Measurements from ENCODE around the gene FBN1. TPM values are rescaled to one million over a fixed set of nuclear protein-coding genes. Genes with fewer than 3 reads are reported as not detected.

FBN1 gene
- total RNA-seq, 1 donor from 2014 or later, result 1,183 TPM

GRCh38 chr15:48573780-48574179 is 71.7 kb downstream of the FBN1 start:
- peaks cover 4% of the 10 kb centered on the region for H3K9me3 Mint-ChIP-seq (ENCODE audit: low read depth)
- peaks cover 53% of the 10 kb centered on the region for H3K4me1 Mint-ChIP-seq (ENCODE audit: low read depth)
- TF ChIP-seq CTCF (IDR thresholded peaks at IDR 0.05), result no peak
- no peaks in the 10 kb centered on the region for H3K27me3 Mint-ChIP-seq (ENCODE audit: low read depth)
- H3K36me3 Mint-ChIP-seq (ENCODE audit: low read depth), result peaks cover 43% of the 10 kb centered on the region
- H3K4me3 Mint-ChIP-seq (ENCODE audit: unreplicated experiment), result no peak overlapping the region
- DNase-seq (ENCODE audit: low spot score), result no peak
- no peak overlapping the region for H3K27ac Mint-ChIP-seq (ENCODE audit: unreplicated experiment)

DNA sequence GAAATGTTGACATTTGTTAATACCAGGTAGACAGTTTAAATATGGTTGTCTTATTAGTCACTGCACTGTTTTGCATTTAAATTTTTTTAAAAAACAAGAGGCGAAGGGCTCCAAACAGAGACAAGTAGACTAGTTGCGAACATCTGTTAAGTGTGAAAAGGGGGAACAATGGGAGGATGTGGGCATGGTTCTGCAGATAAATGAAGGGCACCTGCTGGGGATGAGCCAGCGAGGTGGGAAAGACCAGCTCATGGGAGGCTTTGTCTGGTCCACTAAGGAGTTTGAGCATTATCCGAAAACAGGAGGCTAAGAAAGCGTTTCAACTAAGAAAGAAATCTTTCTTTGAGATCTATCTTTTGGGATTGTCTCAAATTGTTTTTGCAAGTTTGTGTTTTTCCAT is 72.7 kb downstream of the FBN1 start:
- peaks cover 46% of the 10 kb centered on the region for H3K36me3 Mint-ChIP-seq (ENCODE audit: low read depth)
- no peak overlapping the region for H3K4me3 Mint-ChIP-seq (ENCODE audit: unreplicated experiment)
- peak overlapping the region; percentile 46 for H3K27ac Mint-ChIP-seq (ENCODE audit: unreplicated experiment)
- no peak for DNase-seq (ENCODE audit: low spot score)
- TF ChIP-seq CTCF (IDR thresholded peaks at IDR 0.05), result no peak
- H3K4me1 Mint-ChIP-seq (ENCODE audit: low read depth), result peaks cover 56% of the 10 kb centered on the region
- no peaks in the 10 kb centered on the region for H3K27me3 Mint-ChIP-seq (ENCODE audit: low read depth)
- peaks cover 10% of the 10 kb centered on the region for H3K9me3 Mint-ChIP-seq (ENCODE audit: low read depth)

- no peak for TF ChIP-seq CTCF (IDR thresholded peaks at IDR 0.05)
- Mint-ChIP-seq H3K27ac (ENCODE audit: unreplicated experiment) (no peak overlapping the region), H3K4me1 (ENCODE audit: low read depth) (peaks cover 56% of the 10 kb centered on the region), H3K27me3 (ENCODE audit: low read depth) (no peaks in the 10 kb centered on the region), H3K4me3 (ENCODE audit: unreplicated experiment) (no peak overlapping the region), H3K36me3 (ENCODE audit: low read depth) (peaks cover 42% of the 10 kb centered on the region), H3K9me3 (ENCODE audit: low read depth) (peaks cover 16% of the 10 kb centered on the region)
- DNase-seq (ENCODE audit: low spot score), result no peak
Measured at GRCh38 chr15:48571510-48571909, 74.0 kb downstream of the FBN1 start.

DNA sequence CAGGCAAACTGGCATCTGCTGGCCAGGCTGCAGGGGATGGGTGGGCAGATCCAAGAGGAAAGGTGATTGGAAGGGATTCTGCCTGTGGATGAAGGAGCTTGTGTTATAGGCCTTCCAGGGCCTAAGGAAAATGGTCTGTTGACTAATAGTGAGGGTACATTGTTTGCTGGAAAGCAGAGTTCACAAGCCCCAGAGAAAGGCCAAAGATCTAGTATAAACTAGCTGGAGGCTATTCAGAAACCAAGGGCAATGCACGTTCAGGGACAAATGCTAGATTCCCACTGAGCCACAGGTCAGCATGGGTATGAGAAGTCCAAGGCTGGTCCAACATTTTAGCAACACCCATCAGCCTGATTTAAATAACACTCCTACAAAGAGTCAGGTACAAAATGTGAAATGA is 74.7 kb downstream of the FBN1 start:
- H3K4me1 Mint-ChIP-seq (ENCODE audit: low read depth), result peaks cover 58% of the 10 kb centered on the region
- H3K9me3 Mint-ChIP-seq (ENCODE audit: low read depth), result peaks cover 16% of the 10 kb centered on the region
- H3K36me3 Mint-ChIP-seq (ENCODE audit: low read depth), result peaks cover 38% of the 10 kb centered on the region
- no peak overlapping the region for H3K4me3 Mint-ChIP-seq (ENCODE audit: unreplicated experiment)
- DNase-seq (ENCODE audit: low spot score), result no peak
- H3K27ac Mint-ChIP-seq (ENCODE audit: unreplicated experiment), result peak overlapping the region; percentile 92
- TF ChIP-seq CTCF (IDR thresholded peaks at IDR 0.05), result no peak
- no peaks in the 10 kb centered on the region for H3K27me3 Mint-ChIP-seq (ENCODE audit: low read depth)

- H3K9me3 Mint-ChIP-seq (ENCODE audit: low read depth), result peaks cover 16% of the 10 kb centered on the region
- no peak overlapping the region for H3K4me3 Mint-ChIP-seq (ENCODE audit: unreplicated experiment)
- no peak overlapping the region for H3K27ac Mint-ChIP-seq (ENCODE audit: unreplicated experiment)
- peaks cover 69% of the 10 kb centered on the region for H3K4me1 Mint-ChIP-seq (ENCODE audit: low read depth)
- no peak for DNase-seq (ENCODE audit: low spot score)
- H3K36me3 Mint-ChIP-seq (ENCODE audit: low read depth), result peaks cover 30% of the 10 kb centered on the region
- TF ChIP-seq CTCF (IDR thresholded peaks at IDR 0.05), result no peak
- no peaks in the 10 kb centered on the region for H3K27me3 Mint-ChIP-seq (ENCODE audit: low read depth)
Measured at GRCh38 chr15:48569591-48570302, 75.8 kb downstream of the FBN1 start.

Measured in chondrocyte (in vitro differentiated cells).